Muscle of arm (tissue), 12 donors: ENCODE data around the gene MYO1D. TPM values are rescaled to one million over a fixed set of nuclear protein-coding genes. Genes with fewer than 3 reads are reported as not detected.
"Not testable (repeated sequence)": the region's sequence is repeated elsewhere in the genome, so short reads cannot be mapped to it uniquely, and the experiment has no call there.

ENCODE experiments used
- DNase-seq: peaks from one replicate; pipeline ENCODE4 v3.0.0-alpha.2; 2013
- polyA plus RNA-seq, 12 donors: library from polyadenylated mRNA; unstranded; fragments of 120-200 nt; gene quantifications; one replicate each; pipeline ENCODE4 v1.2.1, GENCODE V29; 2013; ENCODE audit not compliant: insufficient read length in 12 of 12

Gene MYO1D
- polyA plus RNA-seq, 12 donors: 3.5 to 24.5 (median 6.2) TPM; not detected in 1

GRCh38 chr17:32536736-32537643 lies 339.9 kb downstream of the MYO1D start:
- no peak for DNase-seq

GRCh38 chr17:32533296-32533695 lies 343.6 kb downstream of the MYO1D start:
- no peak for DNase-seq

GRCh38 chr17:32529604-32530003 lies 347.3 kb downstream of the MYO1D start:
- DNase-seq: no peak

- no peak for DNase-seq
Measured at GRCh38 chr17:32528825-32529224, 348.1 kb downstream of the MYO1D start.

- DNase-seq: no peak
Measured at GRCh38 chr17:32527146-32527545, 349.8 kb downstream of the MYO1D start.

- DNase-seq: no peak
Measured at GRCh38 chr17:32525122-32525521, 351.8 kb downstream of the MYO1D start.

- DNase-seq: not testable (repeated sequence)
Measured at GRCh38 chr17:32524553-32524880, 352.4 kb downstream of the MYO1D start.

- no peak for DNase-seq
Measured at GRCh38 chr17:32523827-32524552, 352.9 kb downstream of the MYO1D start.

- no peak for DNase-seq
Measured at GRCh38 chr17:32523017-32523680, 353.8 kb downstream of the MYO1D start.

- DNase-seq: no peak
Measured at GRCh38 chr17:32520737-32521404, 356.1 kb downstream of the MYO1D start.

- no peak for DNase-seq
Measured at GRCh38 chr17:32520104-32520701, 356.7 kb downstream of the MYO1D start.

- DNase-seq: no peak
Measured at GRCh38 chr17:32519228-32520103, 357.5 kb downstream of the MYO1D start.

- DNase-seq: no peak
Measured at GRCh38 chr17:32518646-32519227, 358.2 kb downstream of the MYO1D start.

GRCh38 chr17:32517982-32518381 lies 358.9 kb downstream of the MYO1D start:
- DNase-seq: no peak

- no peak for DNase-seq
Measured at GRCh38 chr17:32516940-32517701, 359.8 kb downstream of the MYO1D start.

- no peak for DNase-seq
Measured at GRCh38 chr17:32516450-32516849, 360.5 kb downstream of the MYO1D start.

GRCh38 chr17:32515677-32516383 lies 361.1 kb downstream of the MYO1D start:
- DNase-seq: no peak

GRCh38 chr17:32514606-32515005 lies 362.3 kb downstream of the MYO1D start:
- no peak for DNase-seq

GRCh38 chr17:32513579-32513978 lies 363.3 kb downstream of the MYO1D start:
- no peak for DNase-seq
